ENCODE measurements around the gene TMEM125.

TMEM125 gene

DNA sequence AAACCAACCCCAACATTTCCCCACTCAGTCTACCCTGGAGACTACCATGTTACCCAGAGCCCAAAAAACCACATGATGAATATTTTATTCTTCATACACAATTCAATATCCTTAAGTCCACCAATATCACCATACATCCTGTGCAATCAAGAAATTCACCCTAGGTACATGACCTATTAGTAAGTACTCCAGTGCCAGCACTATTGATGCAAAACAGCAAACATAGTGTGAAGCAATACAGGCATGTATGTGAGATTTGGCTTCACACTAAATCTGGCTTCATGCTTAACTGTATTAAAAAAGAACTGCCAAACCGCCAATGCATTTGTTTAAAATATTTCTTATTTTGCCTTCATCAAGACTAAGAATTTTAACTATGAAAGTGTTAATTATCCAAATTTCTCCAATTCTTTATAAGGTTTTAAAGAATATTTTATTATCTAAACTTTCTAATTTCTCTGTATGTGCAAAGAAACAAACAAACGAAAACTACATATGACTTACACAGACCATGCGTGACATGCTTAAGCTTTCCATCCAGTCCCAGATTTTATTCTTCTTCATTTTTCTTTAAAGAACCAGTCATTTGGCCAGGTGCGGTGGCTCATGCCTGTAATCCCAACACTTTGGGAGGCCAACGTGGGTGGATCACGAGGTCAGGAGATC, 22.4 kb upstream of the TMEM125 start:
- no peak for DNase-seq

DNA sequence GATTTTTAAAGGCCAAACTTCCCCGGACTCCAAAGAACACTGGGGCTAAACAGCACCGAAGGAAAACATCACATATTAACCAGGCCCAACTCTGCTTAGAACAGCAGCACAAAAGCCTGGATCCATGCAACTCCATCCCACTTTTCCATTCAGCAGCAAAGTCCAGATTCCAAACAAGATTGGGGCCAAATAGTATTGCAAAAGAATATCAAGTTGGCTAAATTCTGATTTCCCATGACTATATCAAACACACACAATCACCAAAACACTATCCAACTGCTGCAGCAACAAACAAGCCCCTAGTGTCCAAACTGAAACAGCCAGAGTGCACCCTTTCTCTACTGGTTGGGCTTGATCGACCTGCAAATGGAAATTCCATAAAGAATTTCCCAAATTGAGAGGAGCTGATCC, 19.4 kb upstream of the TMEM125 start:
- no peak for DNase-seq

DNA sequence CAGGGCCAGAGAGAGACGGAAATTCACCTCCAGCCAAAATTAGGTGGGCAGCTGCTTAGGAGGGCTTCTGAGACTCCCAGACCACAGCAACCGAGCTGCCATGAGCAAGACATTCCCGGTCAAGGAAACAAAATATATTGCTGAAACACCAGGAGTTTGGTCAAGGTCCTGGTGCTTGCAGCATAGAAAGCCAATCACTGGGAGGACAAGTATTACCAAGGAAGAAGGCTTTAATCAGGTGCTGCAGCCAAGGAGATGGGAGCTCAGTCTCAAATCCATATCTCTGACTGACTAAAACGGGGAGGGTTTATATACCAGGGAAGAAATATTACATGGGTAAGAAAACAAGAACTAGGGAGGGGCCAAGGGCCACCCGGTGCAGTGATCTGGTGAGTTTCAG, 18.8 kb upstream of the TMEM125 start:
- no peak for DNase-seq

DNA sequence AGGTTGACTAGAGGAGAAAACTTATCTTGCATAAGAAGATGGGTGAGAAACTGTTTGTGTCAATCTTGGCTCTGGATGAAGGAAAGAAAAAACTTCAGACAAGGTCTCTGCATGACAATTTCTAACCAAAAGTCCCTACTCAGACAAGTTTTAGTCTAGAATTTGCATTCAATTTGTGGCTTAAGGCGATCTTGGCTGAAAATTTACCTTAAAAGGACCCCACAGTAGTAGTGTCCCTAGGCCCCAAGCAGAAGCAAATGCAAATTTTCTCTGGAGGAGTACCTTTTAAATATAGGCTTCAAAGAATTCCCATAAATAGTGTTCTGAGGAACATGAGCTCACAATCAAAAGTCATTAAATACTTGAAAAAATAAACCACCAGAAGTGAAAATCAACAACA, 17.6 kb upstream of the TMEM125 start:
- DNase-seq: no peak

DNA sequence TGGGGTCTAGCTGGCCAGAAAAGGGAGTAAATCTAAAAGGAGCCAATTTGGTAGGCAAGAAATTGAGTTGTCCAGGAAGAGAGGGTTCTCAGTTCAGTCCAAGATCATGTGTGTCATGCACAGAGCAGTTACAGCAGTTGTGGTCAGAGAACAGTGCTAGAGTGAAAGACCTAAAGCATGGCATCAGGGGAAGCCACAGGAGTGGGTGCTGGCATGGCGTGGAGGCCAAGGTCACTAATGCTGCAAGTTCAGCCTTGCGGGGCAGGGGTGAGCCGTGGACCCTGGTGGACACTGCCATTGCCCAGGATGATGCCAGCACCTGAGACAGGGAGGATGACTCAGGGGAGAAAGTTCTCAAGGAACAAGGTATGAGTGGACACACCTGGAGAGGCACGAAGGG, 16.6 kb upstream of the TMEM125 start:
- DNase-seq: no peak

DNA sequence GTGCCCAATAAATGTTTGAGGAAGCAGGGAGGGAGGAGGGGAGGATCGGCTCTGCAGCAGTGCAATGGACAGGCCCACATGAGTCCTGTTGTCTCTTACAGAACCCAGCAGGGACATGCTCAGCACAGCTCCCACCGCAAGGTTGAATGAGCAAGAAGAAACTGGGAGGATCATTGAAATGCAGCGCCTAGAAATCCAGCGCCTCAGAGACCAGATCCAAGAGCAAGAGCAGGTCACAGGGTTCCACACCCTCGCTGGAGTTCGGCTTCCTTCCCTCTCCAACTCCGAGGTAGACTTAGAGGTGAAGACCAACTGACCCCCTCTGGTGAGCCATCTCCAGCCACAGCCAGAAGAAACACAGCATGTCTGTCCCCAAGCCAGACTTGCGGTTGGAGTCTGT, 15.9 kb upstream of the TMEM125 start:
- DNase-seq: no peak

DNA sequence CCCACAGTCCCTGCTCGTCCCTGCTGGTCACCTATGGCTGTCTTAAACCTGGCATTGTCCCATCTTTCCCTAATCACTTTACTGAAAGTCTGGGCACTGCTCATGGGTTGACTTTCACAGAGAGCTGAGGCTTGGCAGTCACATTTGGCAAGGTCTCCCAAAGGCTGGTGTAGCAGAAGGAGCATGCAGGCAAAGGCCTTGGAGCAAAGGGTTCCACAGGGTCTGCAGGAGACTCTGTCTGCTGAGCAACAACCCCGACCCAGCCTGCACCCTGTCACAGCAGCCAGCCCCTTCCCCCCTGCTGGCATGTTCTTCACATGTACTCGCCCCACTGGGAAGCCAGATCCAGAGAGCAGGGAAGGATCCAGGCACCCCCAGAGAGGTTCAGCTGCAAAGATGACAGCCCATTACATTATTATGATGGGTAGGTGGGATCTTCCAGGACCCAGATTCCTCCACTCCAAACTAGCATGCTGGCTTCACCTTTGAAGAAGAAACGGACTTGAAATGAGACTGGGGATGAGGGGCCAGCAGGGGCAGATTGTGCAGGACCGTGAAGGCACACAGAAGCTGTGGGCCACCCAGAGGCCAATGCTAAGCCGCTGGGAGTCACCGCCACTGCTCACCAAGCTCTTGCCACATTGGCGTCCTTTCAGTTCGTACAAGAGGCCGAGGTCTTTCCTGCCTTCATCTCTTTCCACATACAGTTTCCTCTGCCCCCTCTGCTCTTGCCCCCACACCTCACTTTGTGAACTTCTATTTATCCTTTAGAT, 14.2 kb upstream of the TMEM125 start:
- no peak for DNase-seq

DNA sequence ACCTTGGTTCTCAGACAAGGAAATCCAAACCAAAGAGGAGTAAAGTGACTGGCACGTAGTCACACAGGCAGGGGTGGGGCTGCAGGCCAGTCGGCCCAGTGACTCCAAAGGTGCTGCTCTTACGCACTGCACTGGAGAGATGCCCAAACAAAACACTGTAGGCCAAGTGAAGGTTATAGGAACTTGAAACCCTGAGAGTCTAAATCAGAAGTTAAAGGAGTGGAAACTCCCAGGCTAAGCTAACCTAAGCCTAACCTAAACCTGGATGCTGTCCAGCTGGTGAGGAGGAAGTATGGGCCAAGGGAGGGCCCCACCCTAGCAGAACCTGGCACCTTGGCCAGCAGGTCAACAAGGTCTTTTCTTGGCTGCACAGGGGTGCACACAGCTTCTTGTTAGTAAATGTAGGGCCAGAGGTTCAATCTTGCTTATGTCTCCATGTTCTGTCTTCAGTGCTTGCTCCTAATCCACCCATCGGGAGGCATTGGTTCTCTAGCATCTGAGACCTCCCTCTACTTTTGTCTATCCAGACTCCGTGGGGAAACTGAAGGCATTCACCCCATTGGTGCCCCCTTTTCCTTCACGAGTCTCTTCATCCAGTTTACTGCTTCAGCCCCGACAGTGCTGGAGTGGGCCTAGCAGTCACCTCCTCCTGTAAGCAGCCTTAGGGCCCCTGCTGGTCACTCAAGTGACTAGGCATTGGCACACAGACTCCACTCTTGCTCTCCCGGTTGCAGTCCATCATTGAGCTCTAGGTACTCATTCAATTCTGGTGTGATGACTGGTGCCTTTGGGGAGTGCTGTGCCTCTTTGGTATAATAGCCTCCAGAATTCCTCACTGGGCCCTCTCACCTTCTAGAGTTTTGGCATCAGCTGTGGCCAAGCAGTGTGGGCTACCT, 12.9 kb upstream of the TMEM125 start:
- no peak for DNase-seq

DNA sequence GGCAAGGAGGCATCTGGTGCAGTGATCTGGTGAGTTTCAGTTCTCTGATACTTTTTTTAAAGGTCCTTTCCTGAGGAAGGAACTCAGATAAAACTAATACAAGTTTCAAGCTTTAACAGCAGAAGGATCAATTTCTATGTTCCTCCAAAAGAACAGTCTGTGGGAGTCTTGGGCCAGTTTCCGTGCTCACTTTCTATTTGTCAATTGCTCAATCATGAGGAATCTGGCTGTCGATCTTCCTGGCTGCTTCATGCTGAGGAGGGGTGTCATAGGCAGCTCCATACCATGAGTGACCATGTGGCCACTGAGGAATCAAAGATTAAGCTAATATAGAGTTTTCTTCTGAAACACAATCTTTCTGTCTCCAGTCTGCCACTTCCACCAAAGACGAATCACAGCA, 11.4 kb upstream of the TMEM125 start:
- no peak for DNase-seq

DNA sequence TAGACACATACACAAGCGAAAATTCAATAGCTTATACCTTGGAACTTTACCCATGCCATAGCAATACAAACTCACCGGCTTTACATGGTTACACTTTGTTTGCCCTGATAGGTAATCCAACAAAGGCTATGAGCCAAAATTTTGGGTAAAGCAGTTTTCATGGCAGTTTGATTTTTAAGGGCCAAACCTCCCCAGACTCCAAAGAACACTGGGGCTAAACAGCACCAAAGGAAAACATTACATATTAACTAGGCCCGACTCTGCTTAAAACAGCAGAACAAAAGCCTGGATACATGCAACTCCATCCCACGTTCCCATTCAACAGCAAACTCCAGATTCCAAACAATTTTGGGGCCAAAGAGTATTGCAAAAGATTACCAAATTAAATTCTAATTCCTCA, 4.4 kb upstream of the TMEM125 start:
- no peak for DNase-seq

DNA sequence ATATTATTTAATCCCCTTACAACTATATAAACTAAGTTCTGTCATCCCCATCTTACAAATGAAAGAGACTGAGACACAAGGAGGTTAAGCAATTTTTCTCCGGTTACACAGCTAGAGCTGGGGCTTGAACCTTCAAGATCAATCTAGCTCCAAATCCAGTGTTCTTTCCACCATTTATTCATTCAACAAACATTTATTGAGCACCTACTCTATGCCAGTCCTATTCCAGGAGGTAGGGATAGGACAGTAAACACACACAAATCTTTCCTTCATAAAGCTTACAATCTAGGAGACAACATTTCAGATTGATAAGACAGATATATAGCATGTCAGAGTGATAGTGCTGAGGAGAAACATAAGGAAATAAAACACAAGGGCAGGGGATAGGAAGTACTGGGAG, 2.9 kb upstream of the TMEM125 start:
- DNase-seq: no peak

DNA sequence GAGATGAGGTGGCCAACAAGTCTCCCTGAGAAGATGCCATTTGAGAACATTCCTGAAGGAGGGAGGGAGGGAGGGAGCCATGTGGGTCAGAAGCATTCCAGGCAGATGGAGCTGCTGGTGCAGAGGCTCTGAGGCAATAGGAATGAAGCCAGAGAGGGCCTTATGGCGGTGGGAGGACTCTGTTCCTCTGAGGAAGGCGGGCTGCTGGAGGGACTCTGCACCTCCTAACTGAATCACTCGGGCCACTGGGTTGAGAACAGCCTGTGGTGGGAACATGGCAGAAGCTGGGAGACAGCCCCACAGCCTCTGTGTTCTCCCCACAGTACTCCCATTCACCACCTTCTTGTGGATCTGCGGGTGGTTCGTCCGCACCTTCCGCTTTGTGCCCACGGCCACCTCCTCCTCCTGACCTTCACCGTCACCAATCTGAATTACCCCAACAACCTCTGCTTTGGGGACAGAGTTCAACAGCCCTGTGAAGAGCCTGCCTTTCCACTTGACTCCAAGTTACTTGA, 2.4 kb upstream of the TMEM125 start:
- DNase-seq: no peak

DNA sequence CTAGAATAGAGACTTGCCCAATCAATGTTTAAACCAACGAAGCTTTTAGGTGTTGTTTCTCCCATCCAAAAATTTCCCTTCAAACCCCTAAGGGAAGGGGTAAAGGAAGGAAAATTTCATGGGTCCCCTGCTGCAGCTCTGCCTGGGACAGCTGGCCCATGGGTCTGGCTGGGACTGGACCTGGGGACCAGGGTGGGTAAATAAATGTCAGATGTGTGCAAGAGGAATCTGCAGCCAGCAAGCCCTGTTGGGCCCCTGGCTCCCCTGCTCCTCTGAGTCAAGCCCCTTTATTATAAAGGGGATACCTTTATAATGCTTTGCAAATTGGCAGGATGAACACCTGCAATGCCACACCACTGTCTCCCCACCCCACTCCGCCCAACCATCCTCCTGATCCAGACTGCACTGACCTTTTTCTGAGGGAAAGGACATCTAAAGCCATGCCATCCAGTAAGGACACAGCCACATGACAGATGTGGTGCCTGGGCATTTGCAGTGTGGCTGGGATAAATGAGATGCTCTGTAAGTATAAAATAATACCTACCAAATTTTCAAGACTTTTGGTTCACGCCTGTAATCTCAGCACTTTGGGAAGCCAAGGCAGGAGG, 1.9 kb upstream of the TMEM125 start:
- DNase-seq: no peak

DNA sequence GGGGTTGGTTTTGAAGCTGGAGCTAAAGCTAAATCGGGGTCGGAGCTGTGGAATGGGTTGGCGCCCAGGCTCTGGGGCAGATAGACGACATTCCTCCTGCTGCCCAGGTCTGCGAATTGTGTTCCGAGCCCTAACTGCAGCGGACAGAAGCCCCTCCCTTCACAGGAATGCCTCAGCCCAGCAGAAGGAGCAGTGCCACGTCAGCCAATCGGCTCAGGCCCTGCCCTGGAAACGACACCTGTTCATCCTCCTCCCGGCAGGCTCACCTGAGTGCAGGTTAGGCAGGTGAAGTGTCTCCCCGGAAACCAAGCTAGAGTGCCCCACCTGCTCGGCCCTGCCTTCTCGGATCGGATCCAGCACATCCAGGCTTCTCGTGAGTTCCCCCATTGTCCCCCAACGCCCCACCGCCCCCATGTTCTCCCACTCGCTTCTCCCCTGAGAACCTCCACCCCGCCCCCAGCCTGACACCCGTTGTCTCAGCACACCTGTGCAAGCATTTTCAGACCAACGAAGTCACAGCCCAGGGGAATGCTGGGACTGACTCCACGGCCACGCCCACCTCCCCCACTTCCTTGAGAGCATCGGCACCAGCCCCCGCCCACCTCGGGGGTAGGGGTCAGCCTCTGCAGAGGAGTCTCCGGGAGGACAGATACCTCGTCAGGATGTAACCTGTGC, 775 bp downstream of the TMEM125 start:
- DNase-seq: no peak

DNA sequence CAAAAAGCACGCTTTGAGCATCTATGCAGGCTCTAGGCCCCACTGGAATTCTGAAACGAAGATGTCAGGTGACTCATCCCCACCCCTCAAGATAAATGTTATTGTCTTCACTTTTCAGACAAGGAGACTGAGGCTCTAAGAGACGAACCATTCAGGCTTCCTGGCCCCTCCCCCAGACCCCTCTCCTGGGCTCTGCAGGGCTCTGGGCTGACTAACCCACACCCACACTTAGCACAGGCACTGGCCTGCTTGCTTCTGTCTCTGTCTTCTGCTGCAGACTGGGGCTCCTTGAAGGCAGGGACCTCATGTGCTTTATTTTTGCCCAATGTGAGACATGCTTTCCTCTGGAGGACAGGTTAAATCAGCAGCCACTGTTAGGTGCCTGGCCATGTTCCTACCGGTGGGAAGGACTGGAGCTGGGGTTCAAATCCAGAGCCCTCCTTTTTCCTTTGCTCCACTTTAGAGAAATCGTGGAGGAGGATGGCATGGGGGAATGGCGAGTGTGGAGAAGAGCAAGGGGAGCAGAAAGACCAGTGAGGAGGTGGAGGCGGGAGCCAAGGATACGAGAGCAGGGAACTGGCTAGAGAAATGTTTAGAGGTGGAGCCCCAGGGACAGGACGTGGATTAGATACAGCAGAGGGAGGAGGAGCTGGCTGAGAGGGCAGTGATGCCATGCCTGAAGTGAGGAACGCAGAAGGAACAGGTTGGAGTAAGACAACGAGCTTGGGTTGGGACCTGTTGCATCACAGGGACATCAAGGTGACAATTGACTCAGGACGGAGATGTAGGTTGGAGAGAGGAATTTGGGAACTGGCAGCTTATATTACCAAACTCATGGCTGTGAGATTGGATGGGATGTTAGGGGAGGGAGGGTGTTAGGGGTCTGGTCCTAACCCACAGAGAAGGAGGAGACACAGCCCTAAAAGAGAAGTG, 1.7 kb downstream of the TMEM125 start:
- DNase-seq: no peak

DNA sequence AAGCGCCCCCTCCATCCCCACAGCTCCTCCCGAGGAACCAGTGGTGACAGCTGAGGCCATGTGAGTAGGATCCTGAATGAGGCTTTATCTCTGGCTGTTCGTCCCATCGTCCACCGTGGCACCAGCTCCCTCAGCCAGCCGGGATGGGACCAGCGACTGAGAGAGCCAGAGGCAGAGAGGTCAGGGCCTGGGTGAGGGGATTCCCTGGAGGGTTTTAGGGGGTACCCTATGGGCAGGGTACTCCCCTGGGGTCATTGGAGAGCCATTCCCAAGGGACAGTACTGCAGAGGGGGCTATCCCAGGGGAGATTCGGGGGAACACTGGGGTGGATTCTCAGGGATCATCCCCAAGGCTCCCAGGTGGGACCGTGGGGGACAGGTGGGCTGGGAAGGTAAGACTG, 2.4 kb downstream of the TMEM125 start:
- no peak for DNase-seq

DNA sequence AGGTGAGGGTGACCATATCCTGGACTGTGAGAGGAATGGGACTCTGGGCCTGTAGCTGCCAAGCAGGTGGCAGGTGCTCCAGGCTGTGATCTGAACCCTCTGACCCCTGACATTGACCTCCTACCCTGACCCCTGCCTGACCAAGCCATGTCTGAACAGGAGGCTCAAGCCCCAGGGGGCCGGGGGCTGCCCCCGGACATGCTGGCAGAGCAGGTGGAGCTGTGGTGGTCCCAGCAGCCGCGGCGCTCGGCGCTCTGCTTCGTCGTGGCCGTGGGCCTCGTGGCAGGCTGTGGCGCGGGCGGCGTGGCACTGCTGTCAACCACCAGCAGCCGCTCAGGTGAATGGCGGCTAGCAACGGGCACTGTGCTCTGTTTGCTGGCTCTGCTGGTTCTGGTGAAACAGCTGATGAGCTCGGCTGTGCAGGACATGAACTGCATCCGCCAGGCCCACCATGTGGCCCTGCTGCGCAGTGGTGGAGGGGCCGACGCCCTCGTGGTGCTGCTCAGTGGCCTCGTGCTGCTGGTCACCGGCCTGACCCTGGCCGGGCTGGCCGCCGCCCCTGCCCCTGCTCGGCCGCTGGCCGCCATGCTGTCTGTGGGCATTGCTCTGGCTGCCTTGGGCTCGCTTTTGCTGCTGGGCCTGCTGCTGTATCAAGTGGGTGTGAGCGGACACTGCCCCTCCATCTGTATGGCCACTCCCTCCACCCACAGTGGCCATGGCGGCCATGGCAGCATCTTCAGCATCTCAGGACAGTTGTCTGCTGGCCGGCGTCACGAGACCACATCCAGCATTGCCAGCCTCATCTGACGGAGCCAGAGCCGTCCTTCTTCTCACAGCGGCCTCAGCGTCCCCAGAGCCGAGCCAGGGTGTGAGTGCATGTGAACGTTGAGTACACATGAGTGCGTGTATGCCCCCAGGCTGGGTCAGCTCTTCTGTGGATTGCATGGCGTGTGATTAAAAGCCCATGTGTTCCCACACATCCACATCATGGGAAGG, 3.1 kb downstream of the TMEM125 start:
- no peak for DNase-seq

DNA sequence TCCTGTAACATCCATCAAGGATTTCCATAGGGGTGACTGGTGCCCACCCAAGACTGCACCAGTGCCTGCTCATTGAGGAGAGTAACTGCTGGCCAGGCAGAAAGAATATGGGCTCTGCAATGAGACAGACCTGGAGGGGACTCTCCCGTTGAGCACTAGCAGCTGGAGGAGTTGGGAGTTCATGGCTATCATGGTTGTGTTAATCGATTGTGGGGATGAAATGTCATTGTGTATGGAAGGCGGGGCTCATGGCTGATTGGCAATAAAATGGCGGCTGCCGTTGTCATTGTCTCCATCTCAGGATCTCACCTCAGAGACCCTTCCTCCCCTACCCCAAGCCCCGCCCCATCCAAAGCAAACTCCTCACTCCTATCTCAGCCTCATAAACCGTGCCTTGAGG, 3.9 kb downstream of the TMEM125 start:
- no peak for DNase-seq

DNA sequence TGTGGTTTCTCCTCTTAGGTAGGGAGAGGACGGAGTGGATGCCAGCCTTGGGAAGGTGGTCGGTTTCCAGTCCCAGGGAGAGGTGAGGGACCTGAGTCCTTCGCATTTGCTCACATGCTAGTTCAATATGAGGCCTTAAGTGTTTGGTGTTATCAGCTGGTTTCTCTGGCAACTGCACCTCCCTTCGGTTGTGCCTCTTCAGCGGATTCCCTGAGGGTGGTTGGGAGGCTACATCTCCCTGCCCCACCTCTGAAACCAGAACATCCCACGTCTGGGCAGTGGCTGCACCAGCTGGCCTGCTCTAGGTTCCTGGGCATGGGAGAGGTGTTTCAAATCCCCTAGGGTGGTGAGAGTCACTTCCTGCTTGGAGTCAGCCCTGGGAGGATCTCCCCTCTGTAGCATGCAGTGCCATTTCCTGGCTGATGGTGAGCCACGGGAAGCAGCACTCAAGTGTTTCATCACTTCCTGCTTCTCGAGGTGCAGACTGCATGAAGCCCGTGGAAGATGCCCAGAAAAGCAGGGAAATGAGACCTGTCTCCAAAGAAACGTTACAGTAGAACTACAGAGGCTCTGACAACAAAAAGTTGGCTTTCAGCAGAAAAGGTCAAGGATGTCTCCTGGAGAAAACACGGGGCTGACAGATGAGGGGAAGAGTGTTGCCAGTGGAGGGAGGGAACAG, 4.5 kb downstream of the TMEM125 start:
- DNase-seq: peak; percentile 65

DNA sequence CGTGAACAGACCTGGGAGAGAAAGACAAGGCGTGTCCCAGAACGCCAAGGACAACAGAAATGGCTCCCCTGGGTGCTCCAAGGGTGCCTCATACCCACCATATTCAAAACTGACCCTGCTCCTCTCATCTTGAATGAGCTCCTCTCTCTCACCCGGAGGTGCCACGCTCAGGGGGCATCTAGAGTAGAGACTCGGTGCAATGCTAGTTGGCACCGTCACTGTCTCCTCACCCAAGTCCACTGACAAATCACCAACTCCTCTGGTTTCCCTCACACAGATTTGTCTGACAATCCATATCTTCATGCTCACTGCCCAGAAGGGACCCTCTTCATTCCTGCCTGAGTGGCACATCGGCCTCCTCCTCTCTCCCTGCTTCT, 5.0 kb downstream of the TMEM125 start:
- DNase-seq: no peak

Data from GF-D8 (cell line).